Calu3 (cell line): ENCODE measurements around the gene TASP1. TPM values are rescaled to one million over a fixed set of nuclear protein-coding genes. Genes with fewer than 3 reads are reported as not detected.

ENCODE experiments used
- BruUV-seq: library from RNA; stranded (reverse); fragments of 400-500 nt; replicated peaks from 2 replicates; lab custom pipeline; 2021; lab: Mats Ljungman, UMichigan
- CTCF ChIA-PET: fragments of 300-600 bp; sonication (Branson Sonifier 250); formaldehyde crosslinking; loops from one replicate; lab custom pipeline; 2022; ENCODE audit warnings: antibody characterized with exemption; lab: Charles Lee
- DNase-seq: peaks from one replicate; pipeline ENCODE4 v3.0.0; 2022
- H3K27ac Mint-ChIP-seq: one replicate; pipeline ENCODE4 v1.8.0; 2022; ENCODE audit warnings: mixed read lengths; ENCODE audit not compliant: unreplicated experiment
- H3K27me3 Mint-ChIP-seq: one replicate; pipeline ENCODE4 v1.8.0; 2022; ENCODE audit warnings: mixed read lengths; ENCODE audit not compliant: unreplicated experiment
- H3K36me3 Mint-ChIP-seq: one replicate; pipeline ENCODE4 v1.8.0; 2022; ENCODE audit warnings: mild to moderate bottlenecking, moderate library complexity, mixed read lengths; ENCODE audit not compliant: insufficient read depth, unreplicated experiment
- H3K4me1 Mint-ChIP-seq: one replicate; pipeline ENCODE4 v1.8.0; 2022; ENCODE audit warnings: mild to moderate bottlenecking, low read depth, mixed read lengths; ENCODE audit not compliant: unreplicated experiment
- H3K4me3 Mint-ChIP-seq: one replicate; pipeline ENCODE4 v1.8.0; 2022; ENCODE audit warnings: mild to moderate bottlenecking, low read depth, moderate library complexity, mixed read lengths; ENCODE audit not compliant: unreplicated experiment
- H3K9me3 Mint-ChIP-seq: one replicate; pipeline ENCODE4 v1.8.0; 2022; ENCODE audit warnings: low read depth, mixed read lengths; ENCODE audit not compliant: unreplicated experiment
- CTCF ChIP-seq: fragments of 200-600 bp; IDR thresholded peaks from one replicate; pipeline ENCODE4 v1.8.0; 2022; ENCODE audit warnings: antibody characterized with exemption; ENCODE audit not compliant: unreplicated experiment
- intact Hi-C: fragments of 100-400 bp; cut with micrococcal nuclease; formaldehyde crosslinking; loops from one replicate; pipeline ENCODE4 v1.10.0; 2022; ENCODE audit not compliant: unreplicated experiment
- total RNA-seq: library from RNA; stranded (reverse); gene quantifications from 2 replicates; pipeline ENCODE4 v1.2.3, GENCODE V29; 2022

Gene TASP1
- total RNA-seq, 1 experiment from 2014 or later = 20.0 TPM

- Mint-ChIP-seq H3K27ac (no peak overlapping the region), H3K36me3 (no peaks in the 10 kb centered on the region), H3K4me3 (no peak overlapping the region), H3K27me3 (no peaks in the 10 kb centered on the region), H3K4me1 (peaks cover 45% of the 10 kb centered on the region), H3K9me3 (no peaks in the 10 kb centered on the region)
- no peak for TF ChIP-seq CTCF
- intact Hi-C loops = no loop called here
- no peak for DNase-seq
- BruUV-seq = no TSS peak
- CTCF ChIA-PET = no interaction called here
These were observed 298.6 kb downstream of the TASP1 start for GRCh38 chr20:13340088-13340487.

Other genes starting within 250 kb of the TASP1 start
- gene ESF1, start 146.0 kb upstream of the TASP1 start, total RNA-seq = 14.7 and 15.1 TPM in 2 replicates
- 12.8 and 16.3 TPM in 2 replicates for gene NDUFAF5, start 146.1 kb upstream of the TASP1 start, total RNA-seq